HepG2 (cell line): ENCODE data around the gene SELENOT.

Experiments used
- GABPA ChIP-seq, 2 experiments: IDR thresholded peaks; 2 replicates each; pipeline ENCODE4 v1.6.1; 2011 to 2016; ENCODE audit warnings: low read depth in 2 of 2, low read length in 1 of 2, missing biosample characterization in 1 of 2, missing genetic modification characterization in 1 of 2
- IRF1 ChIP-seq: sonication (generic); formaldehyde crosslinking; IDR thresholded peaks from 2 replicates; pipeline ENCODE4 v1.4.0; 2020; ENCODE audit warnings: low read depth, mild to moderate bottlenecking, missing genetic modification reagents
- JUND ChIP-seq: sonication (generic); formaldehyde crosslinking; IDR thresholded peaks from 2 replicates; pipeline ENCODE4 v1.8.0; 2022; ENCODE audit warnings: mild to moderate bottlenecking, missing genetic modification reagents
- LBX2 ChIP-seq: sonication (generic); formaldehyde crosslinking; IDR thresholded peaks from 2 replicates; pipeline ENCODE4 v1.5.0; 2020; ENCODE audit warnings: missing genetic modification reagents, mild to moderate bottlenecking, borderline replicate concordance
- MBNL3 ChIP-seq: fragments of 250-450 bp; sonication (Bioruptor Pico); conservative IDR thresholded peaks from 2 replicates; pipeline ENCODE4 v1.8.0; 2022; ENCODE audit warnings: mild to moderate bottlenecking, inconsistent platforms
- NFYB ChIP-seq: sonication (generic); formaldehyde crosslinking; IDR thresholded peaks from 2 replicates; pipeline ENCODE4 v1.4.0; 2020; ENCODE audit warnings: missing genetic modification reagents
- PBX3 ChIP-seq: sonication (generic); formaldehyde crosslinking; IDR thresholded peaks from 2 replicates; pipeline ENCODE4 v1.8.1; 2023; ENCODE audit warnings: missing genetic modification reagents, inconsistent platforms, borderline replicate concordance
- SKIL ChIP-seq: sonication (generic); formaldehyde crosslinking; IDR thresholded peaks from 2 replicates; pipeline ENCODE4 v1.8.0; 2022; ENCODE audit warnings: missing genetic modification reagents, mild to moderate bottlenecking, moderate library complexity, borderline replicate concordance
- TARDBP ChIP-seq: sonication (generic); formaldehyde crosslinking; IDR thresholded peaks from 2 replicates; pipeline ENCODE4 v1.8.0; 2022; ENCODE audit warnings: mild to moderate bottlenecking, missing genetic modification reagents
- ZNF274 ChIP-seq: sonication (generic); formaldehyde crosslinking; IDR thresholded peaks from 2 replicates; pipeline ENCODE4 v1.5.1; 2020; ENCODE audit warnings: mild to moderate bottlenecking, missing genetic modification reagents
- ZNF570 ChIP-seq: sonication (generic); formaldehyde crosslinking; IDR thresholded peaks from 2 replicates; pipeline ENCODE4 v1.4.0; 2020; ENCODE audit warnings: mild to moderate bottlenecking, missing genetic modification reagents, borderline replicate concordance
- TF ChIP-seq, protein P1 (sequence below): sonication (generic); formaldehyde crosslinking; IDR thresholded peaks from 2 replicates; pipeline ENCODE4 v1.5.0; 2020; ENCODE audit warnings: mild to moderate bottlenecking, missing genetic modification reagents, moderate library complexity
- TF ChIP-seq, protein P2 (sequence below), 2 experiments: sonication (generic) in 1 of 2; formaldehyde crosslinking in 1 of 2; IDR thresholded peaks; 2 replicates each; pipeline versions ENCODE4 v1.5.1 to v1.6.1; 2011 to 2020; ENCODE audit warnings: borderline replicate concordance in 1 of 2, low read depth in 1 of 2, low read length in 1 of 2, mild to moderate bottlenecking in 1 of 2, missing genetic modification reagents in 1 of 2, moderate library complexity in 1 of 2

- TF ChIP-seq, protein P1, sequence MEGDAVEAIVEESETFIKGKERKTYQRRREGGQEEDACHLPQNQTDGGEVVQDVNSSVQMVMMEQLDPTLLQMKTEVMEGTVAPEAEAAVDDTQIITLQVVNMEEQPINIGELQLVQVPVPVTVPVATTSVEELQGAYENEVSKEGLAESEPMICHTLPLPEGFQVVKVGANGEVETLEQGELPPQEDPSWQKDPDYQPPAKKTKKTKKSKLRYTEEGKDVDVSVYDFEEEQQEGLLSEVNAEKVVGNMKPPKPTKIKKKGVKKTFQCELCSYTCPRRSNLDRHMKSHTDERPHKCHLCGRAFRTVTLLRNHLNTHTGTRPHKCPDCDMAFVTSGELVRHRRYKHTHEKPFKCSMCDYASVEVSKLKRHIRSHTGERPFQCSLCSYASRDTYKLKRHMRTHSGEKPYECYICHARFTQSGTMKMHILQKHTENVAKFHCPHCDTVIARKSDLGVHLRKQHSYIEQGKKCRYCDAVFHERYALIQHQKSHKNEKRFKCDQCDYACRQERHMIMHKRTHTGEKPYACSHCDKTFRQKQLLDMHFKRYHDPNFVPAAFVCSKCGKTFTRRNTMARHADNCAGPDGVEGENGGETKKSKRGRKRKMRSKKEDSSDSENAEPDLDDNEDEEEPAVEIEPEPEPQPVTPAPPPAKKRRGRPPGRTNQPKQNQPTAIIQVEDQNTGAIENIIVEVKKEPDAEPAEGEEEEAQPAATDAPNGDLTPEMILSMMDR (CRISPR knock-in tag) = no peak
- TF ChIP-seq JUND (no peak), PBX3 (CRISPR knock-in tag) (no peak), IRF1 (CRISPR knock-in tag) (no peak), SKIL (CRISPR knock-in tag) (no peak), LBX2 (CRISPR knock-in tag) (no peak), NFYB (CRISPR knock-in tag) (no peak), TARDBP (no peak), ZNF274 (CRISPR knock-in tag) (no peak), GABPA (IDR thresholded peaks at IDR 0.05; ENCODE audit: low read depth, low read length) (no peak), GABPA (CRISPR knock-in tag; IDR thresholded peaks at IDR 0.05; ENCODE audit: low read depth) (no peak), MBNL3 (CRISPR knock-in tag) (no peak), ZNF570 (no peak)
- TF ChIP-seq, protein P2, sequence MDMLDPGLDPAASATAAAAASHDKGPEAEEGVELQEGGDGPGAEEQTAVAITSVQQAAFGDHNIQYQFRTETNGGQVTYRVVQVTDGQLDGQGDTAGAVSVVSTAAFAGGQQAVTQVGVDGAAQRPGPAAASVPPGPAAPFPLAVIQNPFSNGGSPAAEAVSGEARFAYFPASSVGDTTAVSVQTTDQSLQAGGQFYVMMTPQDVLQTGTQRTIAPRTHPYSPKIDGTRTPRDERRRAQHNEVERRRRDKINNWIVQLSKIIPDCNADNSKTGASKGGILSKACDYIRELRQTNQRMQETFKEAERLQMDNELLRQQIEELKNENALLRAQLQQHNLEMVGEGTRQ (IDR thresholded peaks at IDR 0.05; ENCODE audit: low read depth, low read length) = no peak
- TF ChIP-seq, protein P2 (CRISPR knock-in tag; IDR thresholded peaks at IDR 0.05; ENCODE audit: borderline replicate concordance) = no peak
Measured at GRCh38 chr3:150635076-150635475, 32.0 kb downstream of the SELENOT start.
